Endometrial microvascular endothelial cells (primary cell): ENCODE data around the gene AEBP1. TPM values are rescaled to one million over a fixed set of nuclear protein-coding genes. Genes with fewer than 3 reads are reported as not detected.

Experiments
- in situ Hi-C: cut with HindIII; loops from 2 replicates; pipeline ENCODE4 v1.10.0; 2017; ENCODE audit warnings: low sequenced_read_pairs, low pct_unique_long_range_greater_than_20kb; ENCODE audit errors: inconsistent ontology term
- total RNA-seq: library from RNA; depleted of rRNA; stranded (reverse); fragments of >200 nt; gene quantifications from one replicate; pipeline ENCODE4 v1.2.3, GENCODE V29; 2015; ENCODE audit errors: inconsistent ontology term

The AEBP1 gene
- total RNA-seq, 1 donor from 2014 or later, result 23.8 TPM

DNA sequence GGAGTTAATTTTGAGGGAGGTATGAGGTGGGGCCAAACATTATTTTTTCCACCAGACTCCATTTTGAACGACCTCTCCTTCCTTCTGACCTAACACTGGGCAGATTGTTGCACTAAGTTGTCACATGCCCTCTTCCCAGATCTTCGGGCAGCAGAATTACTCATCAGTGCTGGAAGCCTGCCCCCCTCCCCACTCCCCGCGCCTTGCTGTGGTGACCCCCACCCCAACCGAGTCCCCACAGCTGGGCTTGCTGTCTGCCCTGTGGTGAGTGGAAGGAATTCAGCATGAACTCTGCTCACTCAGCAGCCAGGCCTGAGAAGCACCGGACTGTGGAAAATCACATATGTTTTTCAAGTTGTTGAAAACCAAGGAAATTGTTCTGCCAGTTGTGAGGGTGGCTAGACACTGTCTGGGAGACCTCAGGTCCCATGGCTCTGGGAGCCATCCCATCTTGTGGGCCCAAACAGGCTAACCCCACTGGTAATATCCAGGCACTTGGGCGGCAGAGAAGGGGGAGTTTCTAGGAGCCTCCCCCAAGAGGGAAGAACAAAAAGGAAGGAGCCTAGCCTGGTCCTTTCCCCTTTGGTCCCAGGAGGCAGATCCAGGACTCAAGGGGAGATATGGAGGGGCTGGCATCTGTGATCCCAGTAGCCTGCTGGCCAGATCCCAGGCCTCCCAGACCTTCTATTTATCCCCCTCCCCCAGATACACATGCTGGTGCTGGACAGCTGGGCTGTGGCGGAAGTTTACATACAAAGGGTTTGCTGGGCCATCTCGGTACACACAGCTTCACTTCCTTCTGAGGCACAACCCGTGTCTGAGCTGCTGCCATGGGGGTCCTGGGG is 3.5 kb upstream of the AEBP1 start:
- in situ Hi-C loops, result no loop called here

GRCh38 chr7:44101303-44101965 is 2.7 kb upstream of the AEBP1 start:
- in situ Hi-C loops, result no loop called here

DNA sequence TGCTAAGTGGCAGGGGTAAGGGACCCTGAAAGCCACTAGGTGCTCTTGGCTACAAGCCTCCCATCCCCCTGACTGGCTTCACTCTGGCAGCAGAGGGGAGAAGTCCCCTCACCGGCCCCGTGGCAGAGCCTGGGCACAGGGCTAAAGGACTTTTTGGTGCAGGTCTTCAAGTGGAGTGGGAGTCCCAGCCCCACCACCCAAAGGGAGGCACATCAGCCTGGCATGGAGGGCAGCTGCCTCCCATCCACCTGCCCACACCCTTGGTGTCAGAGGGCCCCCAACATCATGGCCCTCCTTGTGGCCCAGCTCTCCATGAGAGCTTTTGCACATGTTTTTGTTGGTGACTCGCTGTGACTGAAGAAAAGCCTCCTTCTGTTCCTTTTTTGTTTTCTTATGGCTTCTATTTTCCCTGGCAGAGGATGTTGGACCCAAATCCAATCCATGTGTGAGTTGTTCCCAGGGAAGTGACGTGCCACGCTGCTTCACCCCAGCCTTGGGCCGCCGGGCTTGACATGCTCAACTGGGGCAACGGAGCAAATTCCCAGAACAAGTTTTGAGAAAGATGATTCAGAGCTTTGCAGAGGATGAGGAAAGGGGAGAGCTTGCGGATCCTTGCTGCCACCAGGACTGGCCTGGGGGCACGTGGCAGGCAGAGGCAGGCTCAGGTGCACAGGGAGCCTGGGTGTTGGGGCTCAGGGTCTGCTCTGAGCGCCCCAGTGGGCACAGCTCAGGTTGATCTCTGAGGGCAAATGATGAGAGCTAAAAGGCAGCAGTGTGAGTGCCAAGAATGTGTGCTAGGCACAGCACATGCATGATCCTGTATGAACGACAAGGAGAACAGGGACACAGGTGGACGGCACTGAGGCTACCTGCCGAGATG is 1.9 kb upstream of the AEBP1 start:
- in situ Hi-C loops, result no loop called here

DNA sequence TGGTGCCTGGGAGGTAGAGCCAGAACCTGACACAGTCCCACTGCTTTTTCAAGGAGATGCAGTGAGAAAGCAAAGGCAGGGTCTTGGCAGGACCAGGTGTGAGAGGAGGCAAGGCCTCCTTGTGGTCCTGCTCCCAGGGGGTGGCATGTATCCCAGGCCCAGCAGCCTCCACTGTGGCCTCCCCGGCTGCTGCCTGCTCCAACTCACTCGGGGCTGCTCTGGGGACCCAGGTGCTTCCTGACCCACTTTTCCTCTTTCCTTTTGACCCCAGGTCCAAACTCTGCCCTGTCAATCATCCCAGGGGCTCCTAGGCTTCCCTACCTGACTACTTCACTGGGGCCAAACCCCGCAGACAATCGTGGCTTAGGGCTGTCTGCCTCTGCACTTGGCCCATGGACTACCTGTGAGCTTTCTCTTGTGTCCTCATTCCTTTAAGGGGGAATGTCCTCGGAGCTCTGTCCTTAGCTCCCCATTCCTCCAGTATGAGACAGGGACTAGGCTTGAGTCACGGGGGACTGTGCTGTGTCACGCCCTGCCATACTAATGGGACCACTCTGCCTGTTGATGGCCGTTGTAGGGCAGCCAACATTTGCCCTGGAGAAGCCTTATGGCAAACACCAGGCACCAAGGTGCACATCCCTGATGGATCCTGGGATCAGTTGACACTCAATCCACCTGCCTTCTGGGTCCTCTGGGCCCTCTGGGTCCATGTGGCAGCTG is 1.1 kb upstream of the AEBP1 start:
- in situ Hi-C loops, result no loop called here

GRCh38 chr7:44103566-44103922 is 601 bp upstream of the AEBP1 start:
- in situ Hi-C loops, result no loop called here

- in situ Hi-C loops, result no loop called here
These were observed 971 bp downstream of the AEBP1 start for GRCh38 chr7:44104860-44105771.

GRCh38 chr7:44105832-44106231 is 1.7 kb downstream of the AEBP1 start:
- in situ Hi-C loops, result no loop called here

DNA sequence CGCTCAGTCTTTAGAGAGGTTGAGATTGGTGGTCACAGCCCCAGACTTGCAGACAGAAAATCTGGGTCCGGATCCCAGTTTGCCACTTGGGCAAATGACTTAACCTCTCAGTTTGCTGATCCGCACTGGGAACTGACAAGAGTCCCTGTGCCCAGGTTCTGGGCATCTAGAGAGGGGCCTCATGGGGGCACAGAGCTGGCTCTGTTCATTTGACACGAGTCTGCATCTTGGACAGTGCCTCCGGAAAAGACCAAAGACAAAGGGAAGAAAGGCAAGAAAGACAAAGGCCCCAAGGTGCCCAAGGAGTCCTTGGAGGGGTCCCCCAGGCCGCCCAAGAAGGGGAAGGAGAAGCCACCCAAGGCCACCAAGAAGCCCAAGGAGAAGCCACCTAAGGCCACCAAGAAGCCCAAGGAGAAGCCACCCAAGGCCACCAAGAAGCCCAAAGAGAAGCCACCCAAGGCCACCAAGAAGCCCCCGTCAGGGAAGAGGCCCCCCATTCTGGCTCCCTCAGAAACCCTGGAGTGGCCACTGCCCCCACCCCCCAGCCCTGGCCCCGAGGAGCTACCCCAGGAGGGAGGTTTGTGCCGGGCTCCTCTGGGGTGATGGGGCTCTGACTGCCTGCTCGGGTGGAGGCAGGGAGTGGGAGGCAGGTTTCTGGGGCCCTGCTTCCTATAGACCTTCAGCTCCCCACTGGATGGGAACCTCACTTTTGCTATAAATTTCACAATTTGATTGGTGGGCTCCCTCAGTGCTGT is 2.3 kb downstream of the AEBP1 start:
- in situ Hi-C loops, result no loop called here

- in situ Hi-C loops, result no loop called here
These were observed 3.2 kb downstream of the AEBP1 start for GRCh38 chr7:44107116-44107960.

DNA sequence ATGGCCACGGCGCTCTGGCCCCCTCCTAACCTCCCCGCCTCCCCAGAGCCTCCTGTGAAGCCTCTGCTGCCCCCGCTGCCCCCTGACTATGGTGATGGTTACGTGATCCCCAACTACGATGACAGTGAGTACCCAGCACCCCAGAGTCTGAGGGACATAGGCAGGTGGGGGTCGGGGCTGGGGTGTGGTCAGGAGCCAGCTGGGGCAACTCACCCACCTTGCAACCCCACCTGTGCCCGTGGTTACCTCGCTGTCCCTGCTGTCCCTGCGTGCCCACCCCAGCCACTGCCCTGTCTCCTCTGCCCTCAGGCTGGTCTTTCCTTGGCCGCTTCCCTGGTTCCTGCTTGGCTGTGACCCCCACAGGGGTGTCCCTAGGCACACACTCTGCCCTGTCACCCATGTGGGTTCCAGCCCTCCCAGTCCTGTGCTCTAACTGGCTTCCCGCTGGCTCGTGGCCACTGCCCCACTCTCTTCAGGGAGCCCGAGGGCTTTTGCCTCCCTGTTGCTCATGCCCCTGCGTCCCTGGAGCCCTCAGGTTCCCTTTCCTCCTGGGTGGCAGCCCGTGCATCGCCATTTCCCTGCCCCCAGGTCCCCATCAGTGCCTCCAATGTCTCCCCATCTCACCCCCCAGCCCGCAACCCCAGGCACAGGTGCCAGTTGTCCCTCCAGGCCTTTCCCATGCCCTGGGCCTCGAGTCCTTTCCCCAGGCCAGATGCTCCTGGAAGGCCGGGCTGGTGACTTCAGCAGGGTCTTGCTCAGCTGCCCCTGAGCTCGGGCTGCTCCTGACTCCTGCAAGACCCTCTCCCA is 4.0 kb downstream of the AEBP1 start:
- in situ Hi-C loops, result no loop called here

DNA sequence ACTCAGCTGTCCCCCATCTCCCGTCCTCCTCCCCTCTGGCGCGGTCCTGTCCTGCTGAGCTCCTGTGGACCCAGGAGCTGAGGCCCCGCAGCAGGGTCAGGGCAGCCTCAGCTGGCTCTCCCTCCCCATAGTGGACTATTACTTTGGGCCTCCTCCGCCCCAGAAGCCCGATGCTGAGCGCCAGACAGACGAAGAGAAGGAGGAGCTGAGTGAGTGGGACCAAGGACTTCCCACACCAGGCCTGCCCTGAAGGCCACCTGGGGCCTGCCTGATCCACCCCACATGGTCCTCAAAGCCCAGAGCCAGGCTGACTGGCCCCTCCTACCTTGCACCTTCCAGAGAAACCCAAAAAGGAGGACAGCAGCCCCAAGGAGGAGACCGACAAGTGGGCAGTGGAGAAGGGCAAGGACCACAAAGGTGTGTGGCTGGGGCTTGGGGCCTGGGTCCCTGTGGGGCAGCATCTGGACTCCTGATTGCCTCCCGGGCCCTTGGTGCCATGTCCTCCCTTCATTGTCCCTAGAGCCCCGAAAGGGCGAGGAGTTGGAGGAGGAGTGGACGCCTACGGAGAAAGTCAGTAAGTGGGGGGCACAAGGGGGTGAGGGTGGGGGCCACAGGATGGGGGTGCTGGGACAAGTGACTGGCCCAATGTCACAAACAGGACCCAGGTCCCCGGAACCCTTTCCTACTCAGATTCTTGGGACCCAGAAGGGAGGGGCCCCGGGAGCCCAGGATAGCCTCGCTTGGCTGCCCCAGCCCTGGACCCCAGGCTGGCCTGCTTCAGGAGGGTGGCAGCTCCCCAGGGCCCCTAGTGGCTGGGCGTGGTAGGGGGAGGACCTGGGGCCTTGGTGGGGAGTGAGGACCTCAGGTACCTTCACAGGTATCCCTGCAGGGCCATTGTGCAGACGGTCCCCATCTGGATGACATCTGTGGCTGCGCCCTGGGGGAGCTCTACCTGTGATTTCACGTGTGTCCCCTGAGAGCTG is 4.9 kb downstream of the AEBP1 start:
- in situ Hi-C loops, result no loop called here

- in situ Hi-C loops, result no loop called here
These were observed 5.8 kb downstream of the AEBP1 start for GRCh38 chr7:44109991-44110390.

DNA sequence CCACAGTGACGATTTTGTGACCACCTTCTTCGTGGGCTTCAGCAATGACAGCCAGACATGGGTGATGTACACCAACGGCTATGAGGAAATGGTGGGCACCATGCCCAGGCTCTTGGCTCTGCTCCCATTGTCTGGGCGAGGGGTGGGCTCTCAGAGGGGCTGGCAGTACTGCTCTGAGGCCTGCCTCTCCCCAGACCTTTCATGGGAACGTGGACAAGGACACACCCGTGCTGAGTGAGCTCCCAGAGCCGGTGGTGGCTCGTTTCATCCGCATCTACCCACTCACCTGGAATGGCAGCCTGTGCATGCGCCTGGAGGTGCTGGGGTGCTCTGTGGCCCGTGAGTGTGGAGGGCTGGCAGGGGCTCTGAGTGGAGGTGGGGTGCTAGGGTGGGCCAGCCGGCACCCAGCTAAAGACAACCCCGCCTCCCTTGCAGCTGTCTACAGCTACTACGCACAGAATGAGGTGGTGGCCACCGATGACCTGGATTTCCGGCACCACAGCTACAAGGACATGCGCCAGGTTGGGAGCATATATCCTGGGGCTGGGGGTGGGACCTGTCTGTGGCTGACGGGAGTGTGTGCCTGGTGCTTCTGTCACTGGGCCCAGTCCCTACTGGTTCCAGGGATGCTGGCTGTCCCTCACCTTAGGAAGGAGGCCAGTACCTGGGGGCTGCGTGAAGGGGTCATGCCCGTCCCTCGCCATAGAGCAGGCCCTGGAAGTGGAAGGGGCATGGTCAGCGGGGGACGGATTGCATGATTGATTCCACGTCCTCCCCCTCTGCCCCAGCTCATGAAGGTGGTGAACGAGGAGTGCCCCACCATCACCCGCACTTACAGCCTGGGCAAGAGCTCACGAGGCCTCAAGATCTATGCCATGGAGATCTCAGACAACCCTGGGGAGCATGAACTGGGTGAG is 6.8 kb downstream of the AEBP1 start:
- in situ Hi-C loops, result no loop called here

DNA sequence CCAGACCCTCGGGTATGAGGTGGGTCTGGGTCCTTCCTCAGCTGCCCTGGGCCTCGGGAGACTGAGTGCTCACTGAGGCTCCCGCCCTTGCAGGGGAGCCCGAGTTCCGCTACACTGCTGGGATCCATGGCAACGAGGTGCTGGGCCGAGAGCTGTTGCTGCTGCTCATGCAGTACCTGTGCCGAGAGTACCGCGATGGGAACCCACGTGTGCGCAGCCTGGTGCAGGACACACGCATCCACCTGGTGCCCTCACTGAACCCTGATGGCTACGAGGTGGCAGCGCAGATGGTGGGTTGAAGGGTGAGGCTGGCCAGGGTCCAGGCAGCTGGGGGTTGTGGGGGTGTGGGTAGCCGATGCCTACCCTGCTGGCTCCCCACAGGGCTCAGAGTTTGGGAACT is 7.6 kb downstream of the AEBP1 start:
- in situ Hi-C loops, result no loop called here
